CD4-positive, alpha-beta T cell treated with Interferon alpha-2 for 1 hour (primary cell): ENCODE data around the gene TSR3.
"Not testable (repeated sequence)": the region's sequence is repeated elsewhere in the genome, so short reads cannot be mapped to it uniquely, and the experiment has no call there.

Experiments used
- DNase-seq, 2 donors: peaks; one replicate each; pipeline ENCODE4 v3.0.0-alpha.2; 2020 to 2022

TSR3 gene

GRCh38 chr16:1335996-1336395, 15.7 kb downstream of the TSR3 start:
- no peak for DNase-seq

- DNase-seq: no peak
These were observed 16.3 kb downstream of the TSR3 start for GRCh38 chr16:1335211-1335971.

DNA sequence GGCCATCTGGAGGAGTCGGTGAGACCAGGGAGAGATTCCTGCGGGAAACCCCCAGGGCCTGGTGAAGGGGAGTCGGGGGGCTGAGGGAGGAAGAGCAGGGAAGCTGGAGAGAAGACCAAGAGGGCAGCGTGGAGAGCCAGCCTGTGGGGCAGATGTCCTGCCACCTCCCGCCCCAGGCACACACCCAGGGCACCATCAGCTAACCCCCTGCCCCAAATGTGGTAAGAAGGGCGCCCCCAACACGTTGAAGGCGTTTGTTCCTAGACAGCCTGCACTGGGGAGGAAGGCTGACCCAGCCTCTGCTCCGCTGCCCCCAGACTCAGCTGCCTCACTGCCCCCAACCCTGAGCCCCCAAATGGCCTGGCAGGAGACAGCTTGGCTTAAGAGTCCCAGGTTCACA, 16.9 kb downstream of the TSR3 start:
- DNase-seq: no peak

DNA sequence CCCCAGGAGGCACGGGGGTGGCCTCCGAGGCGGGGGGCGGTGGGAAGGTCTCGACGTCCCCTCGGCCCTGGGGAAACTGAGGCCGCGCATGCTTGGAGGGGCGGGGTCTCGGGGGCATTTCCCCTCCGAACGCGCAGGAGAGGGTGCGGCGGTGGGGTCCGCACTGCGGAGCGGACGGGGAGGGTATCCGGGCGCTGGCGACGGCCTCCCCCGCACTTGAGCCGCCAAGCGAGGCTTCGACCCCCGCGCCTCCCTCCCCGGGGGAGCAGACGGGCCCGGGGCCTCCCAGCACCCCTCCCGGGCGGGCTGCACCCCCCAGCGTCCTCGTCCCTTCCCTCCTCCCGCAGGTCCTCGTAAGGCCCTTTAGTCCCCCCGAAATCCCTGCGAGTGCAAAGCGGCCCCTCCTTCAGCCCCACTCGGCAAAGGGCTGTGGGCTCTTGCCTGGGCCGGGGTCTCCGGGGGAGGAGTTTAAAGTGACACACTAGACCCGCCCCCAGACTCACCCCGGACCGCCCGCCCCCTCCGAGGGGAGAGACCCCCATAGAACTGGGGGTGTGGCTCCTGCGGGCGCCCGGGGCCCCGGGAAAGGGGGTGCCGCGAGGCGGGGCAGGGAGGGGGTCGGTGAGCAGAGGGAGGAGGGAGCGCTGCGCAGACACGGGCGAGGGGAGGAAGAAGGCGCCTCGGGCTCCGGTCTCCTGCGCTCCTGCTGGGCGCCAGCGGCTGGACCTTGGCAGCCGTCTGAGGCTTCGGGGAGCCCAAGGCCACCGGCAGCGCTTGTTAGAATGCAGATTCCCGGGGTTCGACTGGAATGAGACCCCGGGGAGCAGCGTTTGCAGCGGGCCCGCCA, 17.6 kb downstream of the TSR3 start:
- DNase-seq: no peak

GRCh38 chr16:1333149-1333812, 18.4 kb downstream of the TSR3 start, which contains the start of gene BAIAP3:
BAIAP3 (plus strand) TSS chr16:1333645; CDS start chr16:1338550, 4,905 bp downstream.
- DNase-seq: peak; percentile 41 to 55

DNA sequence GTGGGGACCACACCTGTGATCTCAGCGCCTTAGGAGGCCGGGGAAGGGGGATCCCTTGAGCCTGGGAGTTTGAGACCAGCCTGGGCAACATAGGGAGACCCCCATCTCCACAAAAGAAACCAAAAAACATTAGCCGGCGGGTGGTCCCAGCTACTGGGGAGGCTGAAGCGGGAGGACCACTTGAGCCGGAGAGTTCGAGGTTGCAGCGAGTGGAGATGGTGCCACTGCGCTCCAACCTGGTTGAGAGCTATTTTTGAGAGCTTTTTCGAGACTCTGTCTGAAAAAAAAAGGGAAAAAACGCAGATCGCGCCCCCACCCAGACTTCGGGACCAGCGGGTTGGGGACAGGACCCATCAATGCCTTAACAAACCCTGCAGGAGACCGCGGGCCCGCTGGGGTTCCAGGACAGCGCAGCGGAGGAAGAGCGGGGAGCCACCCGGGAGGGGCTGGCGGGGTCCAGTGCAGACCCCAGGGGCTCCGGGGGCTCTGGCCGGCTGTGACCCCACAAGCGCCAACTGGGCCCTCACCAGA, 19.0 kb downstream of the TSR3 start:
- DNase-seq: no peak

GRCh38 chr16:1331712-1332617, 19.7 kb downstream of the TSR3 start:
- peak; percentile 68 to 85 for DNase-seq

- DNase-seq: no peak
These were observed 20.6 kb downstream of the TSR3 start for GRCh38 chr16:1330931-1331711.

DNA sequence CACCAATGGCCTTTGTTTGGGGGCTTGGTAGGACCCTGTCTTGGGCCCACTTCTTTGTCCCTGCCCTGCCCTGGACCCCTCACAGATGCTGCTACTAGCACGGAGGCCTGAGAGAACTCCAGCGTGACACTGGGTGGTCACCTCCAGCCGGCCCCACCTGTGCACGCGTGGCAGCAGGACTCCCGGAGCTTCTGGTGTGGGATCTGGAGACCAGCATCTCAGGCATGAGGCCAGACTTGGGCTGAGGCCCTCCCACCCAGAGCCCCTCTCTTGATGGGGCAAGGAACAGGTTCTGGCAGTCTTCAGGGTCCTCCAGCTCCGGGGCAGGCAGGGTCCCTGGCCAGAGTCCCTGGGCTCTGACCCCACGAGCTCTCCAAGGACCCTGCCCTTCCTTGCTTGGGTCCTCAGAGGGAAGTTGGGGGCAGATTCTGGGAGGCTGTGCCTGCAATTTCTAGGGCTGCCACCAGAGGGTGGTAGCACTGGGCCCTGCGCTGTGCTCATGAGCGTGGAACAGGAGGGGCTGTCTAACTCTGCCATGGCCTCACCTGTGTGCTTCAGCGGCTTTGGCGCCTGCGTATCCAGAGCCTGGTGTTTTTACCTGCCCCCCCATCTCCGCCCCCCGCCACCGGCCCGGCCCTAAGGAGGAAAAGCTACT, 21.3 kb downstream of the TSR3 start:
- no peak for DNase-seq

DNA sequence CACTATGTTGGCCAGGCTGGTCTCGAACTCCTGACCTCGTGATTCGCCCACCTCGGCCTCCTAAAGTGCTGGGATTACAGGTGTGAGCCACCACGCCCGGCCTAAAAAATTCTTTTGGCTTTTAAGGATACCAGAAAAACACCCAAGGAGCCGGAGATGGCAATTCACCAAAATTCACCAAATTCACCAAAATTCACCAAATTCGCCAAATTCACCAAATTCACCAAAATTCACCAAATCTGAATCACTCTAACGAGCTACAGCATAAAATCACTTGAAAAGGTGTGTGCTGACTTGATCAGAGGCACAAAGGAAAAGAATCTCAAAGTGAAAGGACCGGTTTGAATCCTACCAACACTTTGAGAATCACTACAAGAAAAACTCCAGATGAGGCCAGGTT, 22.7 kb downstream of the TSR3 start:
- DNase-seq: not testable (repeated sequence)

DNA sequence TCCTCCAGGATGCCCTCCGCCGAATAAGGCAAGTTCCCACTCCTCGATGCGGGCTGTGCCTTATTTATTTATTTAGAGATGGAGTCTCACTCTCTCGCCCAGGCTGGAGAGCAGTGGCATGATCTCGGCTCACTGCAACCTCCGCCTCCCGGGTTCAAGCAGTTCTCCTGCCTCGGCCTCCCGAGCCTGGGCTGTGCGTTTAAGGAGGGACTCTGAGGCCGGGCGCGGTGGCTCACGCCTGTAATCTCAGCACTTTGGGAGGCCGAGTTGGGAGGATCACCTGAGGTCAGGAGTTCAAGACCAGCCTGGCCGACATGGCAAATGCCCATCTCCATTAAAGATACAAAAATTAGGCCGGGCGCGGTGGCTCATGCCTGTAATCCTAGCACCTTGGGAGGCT, 23.5 kb downstream of the TSR3 start:
- not testable (repeated sequence) for DNase-seq

GRCh38 chr16:1327619-1327947, 24.1 kb downstream of the TSR3 start:
- DNase-seq: no peak

DNA sequence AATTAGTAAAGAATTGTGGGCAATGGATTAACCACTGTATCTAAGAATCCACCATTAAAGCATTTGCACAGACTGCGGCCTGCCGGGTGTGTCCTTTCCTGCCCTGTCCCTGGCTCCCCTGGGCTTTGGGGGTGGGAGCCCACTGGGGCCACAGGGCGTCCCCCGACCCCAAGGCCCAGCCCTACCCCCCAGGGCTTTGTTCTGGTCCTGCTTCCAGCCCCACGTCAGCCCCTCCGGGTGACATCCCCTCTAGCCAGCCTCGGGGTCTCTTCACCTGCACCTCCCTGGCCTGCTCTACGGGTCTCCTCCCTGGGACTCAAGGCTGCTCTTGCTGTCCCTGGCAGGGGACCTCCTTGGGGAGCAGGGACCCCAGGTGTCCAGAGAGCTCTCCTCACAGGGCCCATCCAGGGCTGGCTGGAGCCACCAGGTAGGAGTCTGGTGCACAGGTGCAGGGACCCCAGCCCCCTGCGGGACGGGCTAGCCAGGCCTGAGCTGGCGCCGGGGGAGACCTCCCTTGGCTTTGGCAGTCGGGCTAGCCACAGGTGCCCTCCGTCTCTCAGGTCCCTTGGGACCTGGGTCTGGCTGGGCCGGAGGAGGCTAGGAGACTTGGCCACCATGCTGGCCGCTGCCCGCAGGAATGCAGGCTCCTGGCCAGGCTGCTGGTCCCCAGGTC, 24.6 kb downstream of the TSR3 start:
- DNase-seq: no peak

DNA sequence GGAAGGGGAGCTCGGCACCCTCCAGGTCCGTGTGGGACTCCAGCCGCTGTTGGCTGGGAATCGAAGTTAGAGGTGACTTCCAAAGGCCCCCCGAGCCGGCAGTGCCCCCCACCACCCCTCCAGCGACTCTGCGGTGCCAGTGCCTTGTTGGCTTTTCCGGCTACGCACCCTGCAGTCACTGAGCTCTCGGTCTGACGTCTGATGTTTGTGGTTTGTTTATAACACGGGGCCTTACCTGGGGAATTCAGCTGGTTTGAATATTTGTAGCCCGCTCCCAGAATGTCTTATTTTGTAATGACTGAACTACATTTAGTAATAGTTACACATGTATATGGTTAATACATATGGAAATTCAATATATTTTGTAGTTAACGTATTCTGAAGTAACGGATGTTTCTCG, 25.3 kb downstream of the TSR3 start:
- DNase-seq: no peak

- DNase-seq: no peak
These were observed 25.9 kb downstream of the TSR3 start for GRCh38 chr16:1325673-1326371.

DNA sequence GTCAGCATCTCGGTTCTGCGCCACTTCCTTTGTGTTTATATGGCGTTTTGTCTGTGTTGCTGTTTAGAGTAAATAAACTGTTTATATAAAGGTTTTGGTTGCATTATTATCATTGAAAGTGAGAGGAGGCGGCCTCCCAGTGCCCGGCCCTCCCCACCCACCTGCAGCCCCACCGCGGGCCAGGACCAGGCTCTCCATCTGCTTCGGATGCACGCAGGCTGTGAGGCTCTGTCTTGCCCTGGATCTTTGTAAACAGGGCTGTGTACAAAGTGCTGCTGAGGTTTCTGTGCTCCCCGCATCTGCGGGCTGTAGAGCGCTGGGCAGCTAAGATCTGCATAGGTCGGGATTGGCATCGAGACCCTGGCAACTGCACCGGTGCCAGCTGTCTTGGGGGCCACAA, 26.4 kb downstream of the TSR3 start:
- DNase-seq: no peak

DNA sequence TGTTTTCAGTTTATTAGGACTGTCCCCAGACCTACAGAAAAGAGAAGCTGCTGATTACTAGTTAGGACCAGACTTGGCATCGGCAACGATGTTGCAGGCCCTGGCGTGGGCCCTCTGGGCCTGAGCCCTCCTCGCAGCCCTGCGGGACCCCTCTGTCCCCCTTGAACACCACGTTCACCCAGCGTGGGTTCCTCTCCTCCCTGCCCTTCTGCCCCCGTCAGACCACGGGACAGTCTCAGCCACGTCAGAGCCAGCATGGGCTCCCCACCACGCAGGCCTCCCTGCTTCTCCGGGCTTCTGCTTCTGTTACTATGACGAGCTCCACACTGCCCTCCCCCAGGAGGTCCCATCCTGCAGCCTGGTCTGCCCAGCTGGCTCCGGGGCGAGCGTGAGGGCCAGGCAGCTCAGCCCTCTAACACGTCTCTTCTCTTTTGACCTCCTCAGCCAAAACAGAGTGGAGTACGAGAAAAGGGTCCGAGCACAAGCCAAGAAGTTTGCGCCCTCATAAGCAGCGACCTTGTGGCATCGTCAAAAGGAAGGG, 27.3 kb downstream of the TSR3 start:
- no peak for DNase-seq

GRCh38 chr16:1323296-1324239, 28.1 kb downstream of the TSR3 start:
- DNase-seq: no peak
